Esophagus mucosa (tissue), 1 donor: Measurements from ENCODE around the gene GNG3. TPM values are rescaled to one million over a fixed set of nuclear protein-coding genes. Genes with fewer than 3 reads are reported as not detected.
"Not testable (repeated sequence)": the region's sequence is repeated elsewhere in the genome, so short reads cannot be mapped to it uniquely, and the experiment has no call there.

Experiments used
- ATAC-seq: fragments of 200-7000 bp; cut with Tn5 transposase; one replicate; pipeline ENCODE4 v1.9.1; 2020
- total RNA-seq: library from RNA; stranded (reverse); gene quantifications from one replicate; pipeline ENCODE4 v1.2.4, GENCODE V29; 2023
- donor health status: DM: yes; HTN: yes; CAD: no.

Gene GNG3
- not detected for total RNA-seq

- no peak for ATAC-seq
Measured at GRCh38 chr11:62707277-62707861, at the start of gene GNG3, which contains the start of gene BSCL2. TSS of gene GNG3 (plus strand) at chr11:62707676. CDS start at chr11:62708296, 620 bp downstream. TSS of gene BSCL2 (minus strand) at chr11:62707424. CDS start at chr11:62707195, 229 bp downstream.

DNA sequence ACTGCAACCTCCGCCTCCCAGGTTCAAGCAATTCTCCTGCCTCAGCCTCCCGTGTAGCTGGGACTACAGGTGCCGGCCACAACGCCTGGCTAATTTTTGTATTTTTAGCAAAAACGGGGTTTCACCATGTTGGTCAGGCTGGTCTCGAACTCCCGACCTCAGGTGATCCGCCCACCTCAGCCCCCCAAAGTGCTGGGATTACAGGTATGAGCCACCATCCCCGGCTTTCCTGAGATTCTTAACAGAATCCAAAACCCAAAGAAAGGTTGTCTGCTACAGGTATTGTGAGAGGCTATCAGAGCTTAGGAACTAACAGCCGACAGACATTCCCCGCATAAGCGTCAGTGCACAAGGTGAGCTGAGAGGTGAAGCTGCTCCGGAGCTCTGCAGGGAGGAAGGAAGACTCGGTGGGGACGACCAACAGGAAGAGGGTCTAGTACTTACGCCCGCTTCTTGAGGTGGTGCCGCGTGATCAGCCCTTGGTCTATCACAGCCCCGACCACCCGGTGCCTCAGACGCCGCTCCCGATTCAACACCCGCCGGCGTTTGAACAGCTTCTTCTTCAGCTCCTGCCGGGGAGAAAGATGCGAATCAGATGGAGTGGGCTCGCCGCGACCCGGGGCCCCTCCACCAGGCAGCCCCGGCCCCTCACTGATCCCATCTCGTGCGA lies 42.9 kb upstream of the GNG3 start:
- ATAC-seq, result peak; percentile 65

DNA sequence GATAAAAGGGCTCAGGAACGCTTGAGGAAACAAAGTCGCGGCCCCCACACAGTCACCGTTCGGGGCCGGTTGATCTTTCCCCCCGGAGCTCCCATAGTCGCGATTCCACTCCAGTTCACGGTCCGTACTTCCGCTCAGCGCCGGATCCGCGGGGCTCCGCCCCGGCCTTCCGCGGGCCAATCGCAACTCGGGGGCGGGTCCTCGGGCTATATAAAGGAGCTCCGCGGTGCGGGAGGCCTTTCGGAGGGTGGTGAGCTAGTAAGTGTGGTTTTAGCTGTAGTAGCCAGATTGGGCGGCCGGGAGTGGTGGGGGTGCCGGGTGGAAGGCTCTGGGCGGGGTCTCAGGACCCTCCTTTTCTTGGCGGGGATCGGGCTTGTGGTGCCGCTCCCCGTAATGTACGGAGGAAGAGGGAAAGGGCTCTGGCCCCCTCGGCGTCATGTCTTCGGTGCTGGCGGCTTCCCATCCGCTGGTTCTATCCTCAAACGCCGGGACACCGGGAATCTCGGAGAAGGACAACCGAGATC lies 42.3 kb upstream of the GNG3 start, which contains the start of the genes C11orf98 and CSKMT:
TSS of gene C11orf98 (minus strand) at position 136 of the 524 bp plus-strand sequence. CDS start at position 95, 41 bp downstream.
TSS of gene CSKMT (plus strand) at position 238 of the 524 bp plus-strand sequence. CDS start 568 bp downstream, outside the sequence.
- ATAC-seq, result peak; percentile 95

GRCh38 chr11:62665599-62666258 lies 41.7 kb upstream of the GNG3 start:
- ATAC-seq, result peak; percentile 33

DNA sequence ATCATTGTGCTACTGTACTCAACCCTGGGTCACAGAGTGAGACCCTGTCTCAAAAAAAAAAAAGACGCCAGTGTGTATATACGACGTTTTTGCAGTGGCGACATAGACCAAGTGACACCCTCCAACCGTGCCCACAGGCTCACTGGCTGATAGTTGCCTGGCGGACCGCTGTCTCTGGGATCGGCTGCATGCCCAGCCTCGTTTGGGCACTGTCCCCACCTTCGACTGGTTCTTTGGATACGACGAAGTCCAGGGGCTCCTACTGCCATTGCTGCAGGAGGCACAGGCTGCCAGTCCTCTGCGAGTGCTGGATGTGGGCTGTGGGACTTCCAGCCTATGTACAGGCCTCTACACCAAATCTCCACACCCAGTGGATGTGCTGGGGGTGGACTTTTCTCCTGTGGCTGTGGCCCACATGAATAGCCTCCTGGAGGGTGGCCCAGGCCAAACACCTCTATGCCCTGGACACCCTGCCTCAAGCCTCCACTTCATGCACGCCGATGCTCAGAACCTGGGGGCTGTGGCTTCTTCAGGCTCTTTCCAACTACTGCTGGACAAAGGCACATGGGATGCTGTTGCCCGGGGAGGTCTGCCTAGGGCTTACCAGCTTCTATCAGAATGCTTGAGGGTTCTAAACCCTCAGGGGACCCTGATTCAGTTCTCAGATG lies 41.1 kb upstream of the GNG3 start:
- ATAC-seq, result no peak

DNA sequence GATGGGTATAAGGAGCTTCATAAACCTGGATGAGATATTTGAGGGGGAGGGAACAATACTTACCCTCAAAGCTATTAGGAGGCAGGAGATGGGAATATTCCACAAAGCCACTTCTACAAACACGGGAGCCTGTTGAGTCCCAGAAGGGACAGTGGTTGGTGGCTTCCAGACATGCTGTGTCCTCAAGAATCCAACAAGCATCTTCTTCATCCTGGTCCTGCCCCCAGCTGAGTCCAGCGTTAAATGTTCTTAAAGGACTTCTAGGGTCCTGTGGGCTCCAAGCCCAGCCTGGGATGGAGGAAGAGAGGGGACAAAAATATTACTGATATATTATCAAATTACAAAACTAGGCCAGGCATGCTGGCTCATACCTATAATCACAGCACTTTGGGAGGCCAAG lies 40.0 kb upstream of the GNG3 start:
- ATAC-seq, result no peak

DNA sequence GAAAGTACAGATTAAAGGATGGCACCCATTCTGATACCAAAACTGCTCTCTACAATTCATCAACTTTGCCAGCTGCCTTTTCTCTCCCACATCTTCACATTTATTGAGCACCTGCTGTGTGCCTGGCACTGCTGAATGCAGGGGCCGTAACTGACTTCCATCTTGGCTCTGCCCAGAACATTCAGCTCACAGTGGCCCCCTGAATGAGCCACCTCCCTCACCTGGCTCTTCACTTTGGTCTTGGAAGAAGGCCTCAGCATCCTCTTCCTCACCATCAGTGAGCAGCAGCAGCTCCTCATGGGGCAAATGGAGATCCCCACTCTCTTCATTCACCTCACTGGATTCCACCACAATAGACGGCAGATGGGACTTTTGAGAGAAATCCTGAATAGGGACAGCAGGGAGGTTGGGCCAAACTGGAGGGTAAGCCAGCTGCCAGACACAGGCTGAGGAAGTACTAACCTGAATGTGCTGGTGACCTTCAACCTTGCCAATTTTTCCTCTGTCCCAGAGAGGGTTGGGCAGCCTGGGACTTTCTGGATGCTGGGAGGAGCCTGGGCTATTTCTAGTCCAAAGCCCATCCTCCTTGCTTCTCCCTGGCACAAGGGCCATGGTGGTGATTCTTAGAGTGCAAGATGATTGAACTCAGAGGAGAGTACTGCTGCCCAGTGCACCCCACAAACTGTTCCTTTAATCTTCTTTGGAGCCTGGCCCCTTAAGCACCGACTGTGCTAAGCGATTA lies 37.9 kb upstream of the GNG3 start:
- no peak for ATAC-seq

DNA sequence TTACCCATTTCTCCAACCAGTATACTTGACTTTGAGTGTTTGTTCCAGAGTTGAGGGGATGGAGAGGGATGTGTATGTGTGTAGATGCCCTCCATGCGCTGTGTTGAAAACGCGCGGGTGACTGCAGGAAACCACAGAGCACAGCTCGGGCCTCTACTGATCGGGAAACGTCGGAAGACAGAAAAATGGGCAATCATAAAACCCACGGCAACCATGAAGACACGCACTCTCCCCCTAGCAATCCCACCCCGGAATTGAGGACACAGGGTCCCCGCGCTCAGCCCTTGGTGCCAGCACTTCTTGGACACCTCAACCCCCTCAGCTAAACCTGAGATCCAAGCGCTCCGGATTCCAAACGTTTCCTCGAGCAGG lies 36.3 kb upstream of the GNG3 start:
- peak; percentile 32 for ATAC-seq

DNA sequence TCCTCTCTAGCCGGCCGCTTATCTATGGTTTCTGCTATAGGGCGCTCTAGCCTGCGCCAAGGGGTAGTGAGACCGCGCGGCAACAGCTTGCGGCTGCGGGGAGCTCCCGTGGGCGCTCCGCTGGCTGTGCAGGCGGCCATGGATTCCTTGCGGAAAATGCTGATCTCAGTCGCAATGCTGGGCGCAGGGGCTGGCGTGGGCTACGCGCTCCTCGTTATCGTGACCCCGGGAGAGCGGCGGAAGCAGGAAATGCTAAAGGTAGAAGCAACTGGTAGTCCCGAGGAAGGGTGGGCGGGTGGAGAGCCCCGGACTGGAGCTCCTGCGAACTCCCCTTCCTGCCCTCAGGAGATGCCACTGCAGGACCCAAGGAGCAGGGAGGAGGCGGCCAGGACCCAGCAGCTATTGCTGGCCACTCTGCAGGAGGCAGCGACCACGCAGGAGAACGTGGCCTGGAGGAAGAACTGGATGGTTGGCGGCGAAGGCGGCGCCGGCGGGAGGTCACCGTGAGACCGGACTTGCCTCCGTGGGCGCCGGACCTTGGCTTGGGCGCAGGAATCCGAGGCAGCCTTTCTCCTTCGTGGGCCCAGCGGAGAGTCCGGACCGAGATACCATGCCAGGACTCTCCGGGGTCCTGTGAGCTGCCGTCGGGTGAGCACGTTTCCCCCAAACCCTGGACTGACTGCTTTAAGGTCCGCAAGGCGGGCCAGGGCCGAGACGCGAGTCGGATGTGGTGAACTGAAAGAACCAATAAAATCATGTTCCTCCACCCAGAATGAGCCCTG lies 35.7 kb upstream of the GNG3 start, which contains the start of the genes LBHD1 and UQCC3:
TSS of gene LBHD1 (minus strand) at position 660 of the 782 bp plus-strand sequence. CDS start 2,236 bp downstream, outside the sequence.
TSS of gene UQCC3 (plus strand) at position 66 of the 782 bp plus-strand sequence. CDS start at position 139, 73 bp downstream.
- ATAC-seq, result peak; percentile 75

DNA sequence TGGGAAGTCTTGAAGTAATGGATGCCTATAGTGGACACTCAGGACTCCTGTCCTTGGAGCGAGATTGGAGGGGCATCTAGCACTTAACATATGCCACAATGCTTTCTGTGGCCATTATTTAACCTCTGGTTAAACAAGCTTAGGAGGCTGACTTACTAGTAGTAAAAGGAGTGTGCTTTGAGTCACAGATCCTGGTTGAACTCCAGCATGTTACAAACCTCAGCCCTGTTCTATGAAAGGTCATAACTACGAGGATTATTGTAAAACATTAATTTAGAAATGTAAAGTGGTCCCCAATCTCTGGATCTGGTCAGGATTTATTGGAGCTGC lies 34.3 kb upstream of the GNG3 start:
- ATAC-seq, result peak; percentile 43

DNA sequence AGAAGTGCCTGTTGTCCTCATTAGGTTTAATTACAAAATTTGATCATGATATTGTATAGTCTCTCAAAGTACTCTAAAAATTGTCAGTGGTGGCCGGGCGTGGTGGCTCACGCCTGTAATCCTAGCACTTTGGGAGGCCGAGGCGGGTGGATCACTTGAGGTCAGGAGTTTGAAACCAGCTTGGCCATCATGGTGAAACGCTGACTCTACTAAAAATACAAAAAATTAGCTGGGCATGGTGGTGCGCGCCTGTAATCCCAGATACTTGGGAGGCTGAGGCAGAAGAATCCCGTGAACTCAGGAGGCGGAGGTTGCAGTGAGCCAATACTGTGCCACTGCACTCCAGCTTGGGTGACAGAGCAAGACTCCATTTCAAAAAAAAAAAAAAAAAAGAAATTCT lies 32.1 kb upstream of the GNG3 start:
- not testable (repeated sequence) for ATAC-seq

- ATAC-seq, result no peak
Measured at GRCh38 chr11:62676698-62677097, 30.8 kb upstream of the GNG3 start.

- ATAC-seq, result no peak
Measured at GRCh38 chr11:62677156-62677555, 30.3 kb upstream of the GNG3 start.

DNA sequence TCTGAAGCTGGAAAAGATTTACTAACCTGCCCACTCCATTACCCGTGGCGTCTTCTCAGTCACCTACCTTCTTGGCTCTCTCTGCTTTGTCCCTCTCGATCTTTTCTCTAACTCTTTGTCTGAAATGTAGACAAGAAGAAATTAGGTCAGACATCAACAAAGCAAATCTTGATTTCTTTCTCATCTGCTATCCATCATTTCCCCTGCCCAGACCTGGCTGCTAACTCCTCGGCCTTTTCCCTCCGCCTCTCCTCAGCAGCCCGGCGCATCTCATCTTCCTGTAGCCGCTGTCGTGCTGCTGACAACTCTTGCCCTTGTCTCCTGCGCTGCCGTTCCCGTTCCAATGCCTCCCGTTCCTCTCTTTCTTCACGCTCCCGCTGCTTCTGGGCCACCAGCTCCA lies 29.8 kb upstream of the GNG3 start:
- ATAC-seq, result no peak

- ATAC-seq, result no peak
Measured at GRCh38 chr11:62678433-62678769, 29.1 kb upstream of the GNG3 start.

GRCh38 chr11:62678770-62679696 lies 28.4 kb upstream of the GNG3 start, which contains the start of gene UBXN1:
TSS of gene UBXN1 (minus strand) at chr11:62679073. CDS start at chr11:62678923, 150 bp downstream.
- peak; percentile 84 for ATAC-seq

GRCh38 chr11:62680825-62681240 lies 26.6 kb upstream of the GNG3 start:
- peak; percentile 77 for ATAC-seq

- ATAC-seq, result no peak
Measured at GRCh38 chr11:62682518-62682917, 25.0 kb upstream of the GNG3 start.

- ATAC-seq, result peak; percentile 6
Measured at GRCh38 chr11:62687508-62688396, 19.7 kb upstream of the GNG3 start.
